Esophagus muscularis mucosa (tissue), 4 donors: Measurements from ENCODE around the gene DRC7.

Experiments
- CTCF ChIP-seq, 3 experiments: fragments of 200-600 bp in 2 of 3; fragments of 450-650 bp in 1 of 3; sonication (generic) in 2 of 3; IDR thresholded peaks; one replicate each; pipeline ENCODE4 v1.5.1; 2017 to 2019; ENCODE audit warnings: antibody characterized with exemption in 3 of 3, mild to moderate bottlenecking in 2 of 3, moderate library complexity in 1 of 3
- EP300 ChIP-seq: sonication (generic); formaldehyde crosslinking; IDR thresholded peaks from one replicate; pipeline ENCODE4 v1.6.1; 2017; ENCODE audit warnings: antibody characterized with exemption
- POLR2A ChIP-seq: fragments of 450-650 bp; IDR thresholded peaks from one replicate; pipeline ENCODE4 v1.6.1; 2017; ENCODE audit warnings: antibody characterized with exemption, moderate library complexity, mild to moderate bottlenecking, low read depth

- TF ChIP-seq POLR2A (no peak), EP300 (no peak), CTCF (IDR thresholded peaks at IDR 0.05) (no peak)
Observed at GRCh38 chr16:57756424-57757325, 62.1 kb downstream of the DRC7 start.
